HG02981 (cell line): ENCODE data around the gene RBM7.

ENCODE experiments used
- ATAC-seq: cut with Tn5 transposase; IDR thresholded peaks from one replicate; pipeline ENCODE4 v1.9.1; 2021; ENCODE audit warnings: mild to moderate bottlenecking, moderate library complexity; ENCODE audit not compliant: unreplicated experiment

The RBM7 gene, protein sequence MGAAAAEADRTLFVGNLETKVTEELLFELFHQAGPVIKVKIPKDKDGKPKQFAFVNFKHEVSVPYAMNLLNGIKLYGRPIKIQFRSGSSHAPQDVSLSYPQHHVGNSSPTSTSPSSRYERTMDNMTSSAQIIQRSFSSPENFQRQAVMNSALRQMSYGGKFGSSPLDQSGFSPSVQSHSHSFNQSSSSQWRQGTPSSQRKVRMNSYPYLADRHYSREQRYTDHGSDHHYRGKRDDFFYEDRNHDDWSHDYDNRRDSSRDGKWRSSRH

DNA sequence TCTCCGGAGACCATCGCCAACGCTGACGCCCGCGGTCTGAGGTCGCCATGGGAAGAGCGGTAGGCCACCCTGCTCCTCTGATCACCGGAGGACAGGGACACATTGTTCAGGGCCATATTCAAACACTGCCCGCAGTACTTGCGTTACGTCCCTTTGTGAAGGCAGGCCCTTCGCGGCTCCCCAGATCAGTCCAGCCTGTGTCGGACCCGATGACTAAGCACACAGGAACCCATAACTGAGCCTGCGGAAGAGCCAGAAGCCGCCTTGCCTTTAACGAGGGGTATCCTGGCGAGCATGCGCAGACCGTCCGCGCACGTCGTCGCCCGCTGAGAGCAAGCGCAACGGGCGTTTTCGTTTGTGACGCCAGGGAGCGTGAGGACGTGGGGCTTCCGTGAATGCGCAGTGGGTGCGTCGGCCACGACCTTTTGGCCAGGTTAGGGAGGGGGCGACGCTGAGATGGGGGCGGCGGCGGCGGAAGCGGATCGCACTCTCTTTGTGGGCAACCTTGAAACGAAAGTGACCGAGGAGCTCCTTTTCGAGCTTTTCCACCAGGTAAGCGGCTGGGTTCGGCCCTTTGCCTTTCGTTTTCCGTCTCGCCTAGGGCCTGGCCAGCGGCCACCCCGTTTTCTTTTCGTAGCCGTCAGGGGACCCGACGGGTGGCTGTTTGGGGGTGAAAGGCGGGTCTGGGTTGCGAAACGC, at the start of gene RBM7, which contains the start of gene C11orf71:
TSS of gene RBM7 (plus strand) at position 451 of the 699 bp plus-strand sequence. CDS start at position 457, 6 bp downstream.
TSS of gene C11orf71 (minus strand) at position 296 of the 699 bp plus-strand sequence. CDS start at position 116, 180 bp downstream.
- peak; percentile 93 for ATAC-seq

DNA sequence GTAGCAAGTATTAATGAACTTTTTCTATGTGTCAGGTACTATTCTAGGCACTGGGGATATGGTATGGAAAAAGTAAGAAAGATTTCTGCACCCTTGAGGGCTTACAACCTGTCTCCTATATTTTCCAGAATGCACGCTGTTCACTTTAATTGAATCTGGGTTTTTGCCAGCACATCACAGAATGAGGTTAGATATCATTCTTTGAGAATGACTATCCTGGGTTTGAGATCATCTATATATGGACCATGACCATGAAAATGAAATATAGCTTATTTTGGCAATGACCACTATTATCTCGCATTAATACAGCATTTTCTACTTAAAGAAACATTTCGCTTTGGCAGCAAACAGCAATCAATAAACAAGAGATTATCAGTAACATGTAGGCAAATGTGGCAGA, 47.0 kb upstream of the RBM7 start:
- no peak for ATAC-seq

DNA sequence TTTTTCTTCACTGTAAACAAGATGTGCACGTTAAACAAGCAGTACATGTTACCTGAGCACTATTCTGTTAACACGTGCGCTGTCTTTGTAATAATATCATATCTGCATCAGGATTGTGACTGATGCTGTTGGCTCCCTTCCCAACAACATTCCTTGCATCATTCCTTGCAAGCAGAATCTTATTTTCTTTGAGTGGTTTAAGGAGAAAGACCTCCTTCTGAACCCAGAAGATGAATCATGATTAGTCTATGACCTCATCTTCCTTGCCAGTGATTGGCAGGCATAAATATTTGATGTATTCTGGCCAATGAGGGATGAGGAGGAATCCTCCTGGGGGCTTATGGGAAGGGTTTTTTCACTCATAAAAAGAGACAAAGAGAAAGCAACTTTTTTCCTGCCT, 46.4 kb upstream of the RBM7 start:
- no peak for ATAC-seq

DNA sequence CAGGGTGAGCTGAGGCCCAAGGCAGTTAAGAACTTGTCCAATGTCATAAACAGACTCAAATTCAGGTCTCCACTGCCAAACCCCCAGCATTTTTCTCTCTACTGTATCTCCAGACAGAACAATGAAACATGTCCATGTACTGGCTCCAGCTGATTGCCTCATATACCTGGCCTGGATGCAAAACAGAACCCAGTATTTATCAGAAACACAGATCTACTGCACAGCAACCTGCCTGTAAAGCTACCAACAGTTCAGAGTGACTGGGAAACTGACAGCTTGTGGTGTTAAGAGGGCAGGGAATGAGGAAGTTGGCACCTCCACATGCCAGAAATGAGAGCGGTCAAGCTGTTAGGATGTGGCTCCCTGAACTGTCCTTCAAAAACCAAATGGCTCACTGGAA, 41.8 kb upstream of the RBM7 start:
- no peak for ATAC-seq

DNA sequence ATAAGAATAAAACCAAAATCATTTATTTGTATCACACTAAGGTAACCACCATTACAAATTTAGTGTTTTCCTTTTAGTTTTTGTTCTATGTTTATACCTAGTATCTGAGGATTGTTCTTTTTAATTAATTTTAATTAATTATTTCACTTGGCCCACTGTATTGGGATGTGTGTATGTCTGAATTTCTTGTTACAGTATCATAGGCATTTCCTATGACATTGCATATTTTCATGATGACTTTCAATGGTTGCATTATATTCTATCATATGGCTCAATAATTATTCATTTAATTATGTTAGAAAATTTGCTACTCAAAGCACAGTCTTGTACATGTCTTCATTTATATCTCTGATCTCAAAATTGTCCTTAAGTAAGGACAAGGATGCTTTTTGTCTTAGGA, 41.1 kb upstream of the RBM7 start:
- no peak for ATAC-seq

DNA sequence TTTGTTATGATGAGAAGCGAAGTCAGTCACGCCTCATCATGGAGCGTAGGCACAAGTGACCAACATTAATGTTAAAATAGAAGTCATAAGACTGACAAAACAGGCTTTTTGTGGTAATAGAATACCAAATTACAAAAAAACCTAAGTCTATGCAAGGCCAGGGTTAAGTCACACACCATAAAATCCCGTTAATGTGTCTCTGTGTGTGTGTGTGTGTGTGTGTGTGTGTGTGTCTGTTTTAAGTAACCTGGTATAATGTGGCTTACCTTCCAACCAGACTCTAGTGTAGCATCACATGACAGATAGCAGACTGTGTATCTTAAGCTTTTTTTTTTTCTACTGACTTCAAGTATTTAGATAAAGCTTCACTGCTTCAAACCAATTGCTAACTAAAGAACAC, 38.1 kb upstream of the RBM7 start:
- no peak for ATAC-seq

DNA sequence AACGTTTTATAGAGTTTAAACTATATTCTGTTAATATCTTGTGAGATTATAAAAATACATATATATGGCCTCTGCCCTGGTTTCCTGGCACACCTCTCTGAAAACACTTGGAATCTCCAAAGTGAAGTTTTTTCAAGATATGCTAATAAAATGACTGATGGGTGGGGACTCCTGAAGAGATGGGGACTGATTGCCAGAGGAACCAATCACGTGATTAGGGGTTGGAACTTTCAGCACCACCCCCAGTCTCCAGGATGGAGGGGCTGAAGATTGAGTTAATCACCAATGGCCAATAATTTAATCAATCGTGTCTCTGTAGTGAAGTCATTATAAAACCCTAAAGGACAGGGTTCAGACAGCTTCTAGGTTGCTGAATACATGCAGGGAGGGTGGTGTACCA, 37.5 kb upstream of the RBM7 start:
- no peak for ATAC-seq

DNA sequence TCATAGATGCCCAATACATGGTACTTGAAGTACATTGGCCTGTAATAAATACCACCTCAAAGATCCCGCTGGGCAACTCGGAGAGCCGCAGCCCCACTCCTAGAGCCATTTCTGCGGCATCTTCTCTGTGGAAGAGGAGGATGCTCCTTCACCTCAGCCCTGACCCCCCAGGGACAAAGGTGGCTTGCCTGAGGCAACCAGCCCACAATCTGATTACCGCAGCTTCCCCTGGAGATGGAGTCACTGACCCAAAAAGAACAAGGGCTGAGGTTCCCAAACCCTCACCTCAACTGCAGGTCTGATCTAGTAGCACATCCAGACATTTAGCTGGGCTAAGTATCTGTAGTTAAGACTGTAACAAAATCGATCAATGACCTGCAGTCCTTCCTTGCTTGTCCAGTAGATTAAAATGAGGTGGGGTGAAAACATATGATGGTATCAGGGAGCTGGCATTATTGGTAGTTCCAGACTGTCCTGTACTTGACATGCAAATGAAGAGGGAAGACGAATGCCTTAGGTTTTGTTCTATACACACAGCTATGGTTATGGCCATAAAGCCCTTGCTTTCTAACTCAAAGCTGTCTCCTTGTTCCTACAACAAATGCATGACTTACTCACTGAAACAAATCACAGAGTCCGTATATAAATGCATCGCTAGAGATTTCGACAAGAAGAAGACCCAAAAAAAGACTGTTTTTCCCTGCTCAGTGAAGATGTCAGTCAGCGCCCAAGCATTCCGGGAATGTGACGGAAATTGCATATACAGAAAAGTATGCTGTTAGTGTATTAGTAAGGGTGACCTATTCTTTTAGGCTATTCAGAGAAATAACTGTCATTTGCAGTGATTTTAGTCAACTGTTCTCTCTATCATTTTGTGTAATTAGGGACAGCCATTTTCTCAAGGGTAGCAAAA, 33.9 kb upstream of the RBM7 start:
- ATAC-seq, result no peak

DNA sequence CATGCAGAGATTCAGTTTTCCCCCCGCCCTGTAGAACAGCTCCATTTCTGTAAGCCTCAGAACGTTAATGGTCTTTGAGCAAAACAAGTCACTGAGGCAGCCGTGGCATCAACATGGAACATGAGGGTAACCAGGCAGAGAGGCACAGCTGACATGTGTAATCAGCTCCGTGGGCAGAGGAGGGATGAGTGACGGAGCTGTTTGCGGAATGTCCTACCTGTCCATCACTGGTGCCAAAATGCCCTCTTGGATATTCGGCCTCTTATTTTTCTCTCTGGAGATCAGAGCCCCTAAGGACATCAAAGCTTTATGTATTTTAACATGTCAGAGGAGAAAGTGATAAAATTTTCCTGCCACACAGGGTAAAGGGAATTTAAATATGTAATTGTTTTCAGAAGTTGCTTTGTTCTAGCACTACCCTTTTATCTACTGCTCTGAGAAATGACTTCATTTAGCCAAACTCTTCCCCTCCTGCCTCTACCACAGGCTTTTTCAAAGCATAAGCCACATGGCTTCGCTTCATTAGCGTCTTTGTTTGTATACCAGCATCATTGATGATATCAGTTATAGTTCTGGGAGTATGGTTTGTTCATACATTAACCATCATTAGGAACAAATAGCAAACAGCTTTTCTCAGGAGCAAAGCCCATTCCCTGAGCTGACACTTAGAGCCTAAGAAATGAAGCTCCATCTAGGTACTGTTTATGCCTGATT, 33.1 kb upstream of the RBM7 start:
- no peak for ATAC-seq

DNA sequence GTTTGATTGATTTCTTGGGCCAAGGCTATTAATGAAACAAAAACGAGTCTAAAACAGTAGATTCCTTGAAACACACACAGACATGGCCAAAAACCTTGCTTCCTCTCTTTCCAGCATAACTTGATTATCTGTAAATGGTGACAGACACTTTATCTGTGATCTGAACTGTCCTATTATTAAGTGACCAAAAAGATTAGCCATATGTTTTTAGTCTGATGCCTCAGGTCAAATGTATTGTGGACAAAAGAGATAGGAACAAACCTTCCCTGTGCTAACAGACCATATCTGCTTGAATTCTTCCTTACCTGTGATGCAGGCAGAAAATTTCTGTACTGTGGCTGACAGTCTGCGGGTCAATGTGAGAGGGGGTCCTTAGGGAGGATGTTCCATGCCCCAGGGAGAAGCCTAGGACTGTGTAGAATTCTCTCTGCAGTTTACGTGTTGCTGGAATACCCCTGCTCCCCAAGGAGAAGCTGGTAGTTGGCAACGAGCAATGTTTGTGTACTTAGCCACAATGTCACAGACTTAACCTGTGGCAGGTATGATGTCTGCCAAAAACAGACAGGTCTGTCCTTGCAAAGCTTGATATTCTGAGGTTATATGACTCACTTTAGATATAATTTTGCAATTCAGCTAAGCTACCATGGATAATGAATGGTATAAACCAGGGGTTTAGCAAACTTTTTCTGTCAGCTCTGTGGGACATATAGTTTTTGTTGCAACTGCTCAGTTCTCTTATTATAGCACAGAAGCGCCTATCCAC, 31.4 kb upstream of the RBM7 start:
- no peak for ATAC-seq

DNA sequence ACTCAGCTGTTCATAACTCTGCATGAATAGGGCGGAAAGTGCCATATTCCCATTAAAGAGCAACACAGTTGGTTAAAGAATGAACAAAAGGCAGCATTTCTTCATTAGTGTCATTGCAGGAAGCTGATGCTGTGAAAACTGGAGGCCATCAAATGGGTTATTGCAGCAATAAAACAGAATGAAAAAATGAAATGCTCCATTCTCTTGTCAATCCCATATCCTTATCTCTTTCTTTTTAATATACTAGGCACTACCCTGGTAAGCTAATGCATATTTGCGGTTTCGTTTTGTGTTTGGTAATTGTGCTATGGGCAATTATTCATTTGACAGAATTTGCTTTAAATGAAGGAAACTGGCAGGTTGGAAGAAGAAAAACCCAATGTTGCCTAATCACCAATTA, 25.4 kb upstream of the RBM7 start:
- ATAC-seq, result no peak

DNA sequence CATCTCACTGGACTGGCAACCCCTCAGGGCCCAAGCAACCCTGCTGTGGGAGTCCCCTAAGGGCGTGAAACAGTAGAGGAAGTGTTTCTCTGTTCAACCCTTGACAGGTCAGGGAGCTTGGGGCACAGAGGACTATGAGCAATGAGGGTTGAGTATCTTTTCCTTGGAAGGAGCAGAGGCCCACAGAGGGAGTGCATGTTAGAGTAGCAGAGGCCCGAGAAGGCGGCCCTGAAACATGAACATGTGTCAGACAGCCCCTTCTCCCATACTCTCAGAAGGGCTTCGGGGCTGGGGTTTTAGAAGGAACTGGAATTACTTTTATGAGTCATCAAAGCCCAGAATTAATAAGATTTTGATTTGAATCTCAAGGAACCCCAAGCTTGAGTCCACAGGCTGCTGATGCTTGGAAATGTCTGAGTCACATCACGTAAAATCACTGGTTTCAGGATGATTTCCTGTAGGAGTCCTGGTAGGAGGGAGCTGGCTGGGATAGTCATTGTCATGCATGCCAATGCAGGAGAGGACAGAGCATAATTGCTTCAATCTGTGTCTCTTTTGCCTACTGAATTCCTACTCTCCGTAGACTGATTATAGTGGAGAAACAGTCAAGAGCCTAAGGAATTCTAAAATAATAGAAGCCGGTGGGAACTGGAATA, 22.7 kb upstream of the RBM7 start:
- no peak for ATAC-seq

DNA sequence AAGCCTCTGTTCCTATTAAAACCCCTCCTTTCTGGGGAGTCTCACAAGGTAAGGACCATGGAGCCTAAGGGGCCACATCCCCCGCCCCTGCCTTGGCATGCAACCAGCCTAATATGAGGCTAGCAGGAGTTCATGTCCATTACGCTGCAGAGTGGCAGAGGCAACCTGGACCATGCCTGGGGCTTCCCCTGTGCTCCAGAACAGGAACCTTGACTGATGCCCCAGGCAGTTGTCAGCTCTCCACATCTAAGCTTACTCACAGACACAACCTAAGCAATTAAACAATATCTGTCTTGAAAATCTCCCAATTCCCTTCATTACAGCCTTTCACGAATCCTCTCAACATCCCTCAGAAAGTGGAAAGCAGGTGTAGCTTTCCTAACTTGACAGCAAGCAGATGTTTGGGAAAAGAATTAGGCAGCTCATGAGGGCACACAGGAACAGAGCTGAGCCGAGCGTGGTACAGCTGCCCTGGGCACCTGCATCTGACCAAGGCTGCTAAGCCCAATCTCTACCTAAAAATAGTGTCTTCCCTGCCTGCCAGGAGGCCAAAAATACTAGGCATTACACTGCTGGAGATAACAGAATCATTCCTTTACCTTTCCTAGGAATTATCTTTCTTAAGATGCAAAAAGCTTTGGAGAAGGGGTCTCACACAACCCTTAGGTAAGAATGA, 20.9 kb upstream of the RBM7 start:
- no peak for ATAC-seq

DNA sequence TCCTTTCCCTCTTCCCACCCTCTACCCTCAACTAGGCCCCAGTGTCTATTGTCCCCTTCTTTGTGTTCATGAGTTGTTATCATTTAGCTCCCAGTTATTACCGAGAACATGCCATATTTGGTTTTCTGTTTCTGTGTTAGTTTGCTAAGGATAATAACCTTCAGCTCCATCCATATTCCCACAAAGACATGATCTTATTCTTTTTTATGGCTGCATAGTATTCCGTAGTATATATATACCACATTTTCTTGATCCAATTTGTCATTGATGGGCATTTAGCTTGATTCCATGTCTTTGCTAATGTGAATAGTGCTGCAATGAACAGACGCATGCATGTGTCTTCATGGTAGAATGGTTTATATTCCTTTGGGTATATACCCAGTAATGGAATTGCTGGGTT, 18.0 kb upstream of the RBM7 start:
- no peak for ATAC-seq

DNA sequence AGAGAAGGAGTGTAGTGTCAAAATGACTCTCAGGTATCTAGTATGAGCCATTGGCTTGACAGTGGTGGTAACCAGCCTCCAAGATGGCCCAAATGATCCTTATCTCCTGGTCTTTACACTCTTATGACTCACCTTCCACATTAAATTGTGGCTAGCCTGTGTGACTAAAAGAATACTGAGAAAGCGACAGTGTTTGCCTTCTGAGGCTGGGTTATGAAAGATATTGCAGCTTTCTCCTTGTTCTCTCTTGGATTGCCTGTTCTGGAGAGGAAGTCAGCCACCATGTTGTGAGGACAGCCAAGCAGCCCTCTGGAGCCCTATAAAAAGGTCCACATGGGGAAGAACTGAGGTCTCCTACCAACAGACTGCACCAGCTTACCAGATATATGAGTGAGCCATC, 16.0 kb upstream of the RBM7 start:
- no peak for ATAC-seq

DNA sequence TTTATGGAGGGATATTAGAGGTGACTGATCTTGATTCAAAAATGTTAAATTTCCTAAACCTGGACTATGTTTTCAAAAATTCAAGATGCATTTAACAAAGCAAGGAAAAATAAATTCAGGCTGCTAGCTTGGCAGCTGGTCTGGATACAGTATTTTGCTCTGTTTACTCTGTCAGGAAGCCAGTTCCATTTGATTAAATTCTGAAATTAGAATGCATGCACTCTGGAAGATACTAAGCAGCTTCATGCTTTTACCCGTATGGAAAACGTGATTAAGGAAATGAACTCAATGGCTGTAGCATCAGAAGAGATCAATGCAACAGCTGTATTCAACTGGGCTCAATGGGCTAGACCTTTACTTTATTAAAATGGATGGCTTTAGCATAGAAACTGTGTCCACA, 14.3 kb upstream of the RBM7 start:
- ATAC-seq, result no peak

DNA sequence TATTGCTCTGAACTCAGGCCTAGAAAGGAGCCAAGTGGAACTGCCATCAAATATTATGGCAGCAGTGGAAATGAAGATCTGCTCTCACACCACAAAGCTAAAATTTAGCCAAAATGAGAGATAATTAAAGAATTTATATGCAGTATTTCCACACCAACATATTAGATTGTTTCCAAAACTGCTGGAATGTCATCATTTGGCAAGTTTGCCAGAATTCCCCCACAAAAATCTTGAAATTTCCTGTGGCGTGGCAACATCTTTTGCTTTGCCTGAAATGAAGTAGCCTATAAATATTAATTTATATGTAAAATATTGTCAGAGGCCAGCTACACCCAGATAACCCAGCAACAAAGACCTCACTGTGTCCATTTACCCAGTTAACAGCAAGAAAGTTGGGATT, 13.9 kb upstream of the RBM7 start:
- ATAC-seq, result no peak

DNA sequence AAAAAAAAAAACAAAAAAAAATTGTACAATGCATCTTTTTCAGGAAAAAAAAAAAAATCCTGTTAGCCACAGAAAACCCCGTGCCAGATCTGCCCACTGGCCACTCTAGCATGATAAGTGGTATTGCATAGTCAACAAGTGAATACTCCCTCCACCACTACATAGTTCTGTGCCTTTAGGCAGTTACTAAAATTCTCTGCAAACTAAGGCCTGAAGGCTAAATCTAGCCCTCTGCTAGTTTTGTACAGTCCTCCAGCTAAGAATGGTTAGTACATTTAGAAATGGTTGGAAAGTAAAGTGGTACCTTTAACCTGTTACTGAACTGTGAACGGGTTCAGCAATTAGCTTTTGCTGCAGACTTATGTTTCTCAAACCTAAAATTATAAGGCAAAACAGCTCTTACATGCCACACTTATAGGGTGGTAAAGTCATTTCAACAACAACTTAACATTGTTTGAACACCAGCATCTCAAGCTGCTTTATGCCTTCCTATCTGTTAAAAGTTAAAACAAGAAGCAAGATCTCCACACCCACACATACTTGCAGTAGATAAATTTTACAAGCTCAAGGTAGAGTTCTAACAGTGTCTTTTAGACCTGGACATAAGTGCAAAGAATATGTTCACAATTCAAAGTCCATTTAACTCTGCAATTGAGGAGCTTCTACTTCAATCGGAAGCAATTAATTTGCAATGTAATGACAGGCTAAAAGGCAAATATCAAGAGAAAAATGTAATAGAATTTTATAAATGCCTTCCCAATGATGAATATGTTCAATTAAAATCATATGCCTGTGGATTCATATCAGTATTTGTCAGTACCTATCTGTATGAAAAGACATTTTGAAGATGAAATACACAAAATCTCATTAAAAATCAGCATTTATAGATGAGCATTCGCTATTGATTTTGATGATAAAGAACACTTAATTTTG, 7.5 kb upstream of the RBM7 start:
- no peak for ATAC-seq
